ENCODE measurements around the gene NAP1L1. TPM values are rescaled to one million over a fixed set of nuclear protein-coding genes. Genes with fewer than 3 reads are reported as not detected.

NAP1L1 gene
- total and polyA plus RNA-seq, 8 donors = 69.4 to 188 (median 110) TPM

- H3K27ac ChIP-seq = no peak overlapping the region
- H3K27me3 ChIP-seq = no peaks in the 10 kb centered on the region
- intact Hi-C loops (cut with DNase I) = no loop called here
- 76 to 88% methylated on average over 3 of the region's 3 CpGs for WGBS, 2 donors
- peaks cover 0 to 5% (median 0%) of the 10 kb centered on the region in 3 donors for H3K4me1 ChIP-seq
- no peak for DNase-seq
- H3K9me3 ChIP-seq = no peaks in the 10 kb centered on the region
- TF ChIP-seq, protein P1, sequence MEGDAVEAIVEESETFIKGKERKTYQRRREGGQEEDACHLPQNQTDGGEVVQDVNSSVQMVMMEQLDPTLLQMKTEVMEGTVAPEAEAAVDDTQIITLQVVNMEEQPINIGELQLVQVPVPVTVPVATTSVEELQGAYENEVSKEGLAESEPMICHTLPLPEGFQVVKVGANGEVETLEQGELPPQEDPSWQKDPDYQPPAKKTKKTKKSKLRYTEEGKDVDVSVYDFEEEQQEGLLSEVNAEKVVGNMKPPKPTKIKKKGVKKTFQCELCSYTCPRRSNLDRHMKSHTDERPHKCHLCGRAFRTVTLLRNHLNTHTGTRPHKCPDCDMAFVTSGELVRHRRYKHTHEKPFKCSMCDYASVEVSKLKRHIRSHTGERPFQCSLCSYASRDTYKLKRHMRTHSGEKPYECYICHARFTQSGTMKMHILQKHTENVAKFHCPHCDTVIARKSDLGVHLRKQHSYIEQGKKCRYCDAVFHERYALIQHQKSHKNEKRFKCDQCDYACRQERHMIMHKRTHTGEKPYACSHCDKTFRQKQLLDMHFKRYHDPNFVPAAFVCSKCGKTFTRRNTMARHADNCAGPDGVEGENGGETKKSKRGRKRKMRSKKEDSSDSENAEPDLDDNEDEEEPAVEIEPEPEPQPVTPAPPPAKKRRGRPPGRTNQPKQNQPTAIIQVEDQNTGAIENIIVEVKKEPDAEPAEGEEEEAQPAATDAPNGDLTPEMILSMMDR (IDR thresholded peaks at IDR 0.05) = no peak
- ATAC-seq = no peak
- FAIRE-seq = no peak
- no peaks in the 10 kb centered on the region for H3K36me3 ChIP-seq
- H3K4me3 ChIP-seq = no peak overlapping the region
Measured at GRCh38 chr12:75997658-75998057, 86.8 kb downstream of the NAP1L1 start.

DNA sequence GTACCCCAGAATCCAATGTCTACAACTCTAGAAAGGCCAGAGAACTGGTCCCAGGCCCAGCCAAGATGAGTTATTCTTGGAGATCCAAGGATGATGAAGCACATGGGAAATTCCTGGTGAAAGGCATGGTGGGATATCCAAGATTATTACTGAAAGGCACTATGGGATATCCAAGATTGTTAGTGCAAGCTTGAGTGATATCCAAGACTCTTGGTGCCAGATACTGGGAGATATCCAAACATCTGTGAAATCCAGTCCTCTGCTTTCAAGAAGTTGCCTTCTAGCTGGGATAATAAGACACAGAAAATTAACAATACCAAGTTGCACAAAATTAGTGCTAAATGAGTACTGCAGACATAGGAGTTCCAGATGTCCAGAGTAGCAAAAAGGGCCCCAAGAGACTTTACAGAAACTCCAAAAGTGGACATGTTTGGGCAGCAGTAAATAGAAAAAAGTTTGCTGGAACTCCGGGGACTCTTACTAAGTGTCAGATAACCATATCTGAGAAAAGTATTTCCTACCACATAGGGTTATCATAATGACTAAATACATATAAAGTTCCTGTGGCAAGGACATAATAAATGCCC is 87.5 kb downstream of the NAP1L1 start:
- intact Hi-C loops (cut with DNase I) = no loop called here
- H3K9me3 ChIP-seq = no peaks in the 10 kb centered on the region
- H3K4me1 ChIP-seq = peaks cover 0 to 5% (median 0%) of the 10 kb centered on the region in 3 donors
- H3K36me3 ChIP-seq = no peaks in the 10 kb centered on the region
- 10 to 26% methylated on average over 1 of the region's 1 CpG for WGBS, 2 donors
- H3K27ac ChIP-seq = no peak overlapping the region
- H3K27me3 ChIP-seq = no peaks in the 10 kb centered on the region
- TF ChIP-seq, protein P1 (IDR thresholded peaks at IDR 0.05) = no peak
- ATAC-seq (no peak), FAIRE-seq (no peak), DNase-seq (no peak)
- H3K4me3 ChIP-seq = no peak overlapping the region

- ATAC-seq = no peak
- TF ChIP-seq, protein P1 (IDR thresholded peaks at IDR 0.05) = no peak
- no peaks in the 10 kb centered on the region for H3K27me3 ChIP-seq
- FAIRE-seq = no peak
- H3K9me3 ChIP-seq = no peaks in the 10 kb centered on the region
- DNase-seq = no peak
- H3K36me3 ChIP-seq = no peaks in the 10 kb centered on the region
- H3K4me1 ChIP-seq = peaks cover 0 to 5% (median 5%) of the 10 kb centered on the region in 3 donors
- H3K27ac ChIP-seq = no peak overlapping the region
- intact Hi-C loops (cut with DNase I) = no loop called here
- H3K4me3 ChIP-seq = no peak overlapping the region
Measured at GRCh38 chr12:75995691-75996090, 88.8 kb downstream of the NAP1L1 start.

DNA sequence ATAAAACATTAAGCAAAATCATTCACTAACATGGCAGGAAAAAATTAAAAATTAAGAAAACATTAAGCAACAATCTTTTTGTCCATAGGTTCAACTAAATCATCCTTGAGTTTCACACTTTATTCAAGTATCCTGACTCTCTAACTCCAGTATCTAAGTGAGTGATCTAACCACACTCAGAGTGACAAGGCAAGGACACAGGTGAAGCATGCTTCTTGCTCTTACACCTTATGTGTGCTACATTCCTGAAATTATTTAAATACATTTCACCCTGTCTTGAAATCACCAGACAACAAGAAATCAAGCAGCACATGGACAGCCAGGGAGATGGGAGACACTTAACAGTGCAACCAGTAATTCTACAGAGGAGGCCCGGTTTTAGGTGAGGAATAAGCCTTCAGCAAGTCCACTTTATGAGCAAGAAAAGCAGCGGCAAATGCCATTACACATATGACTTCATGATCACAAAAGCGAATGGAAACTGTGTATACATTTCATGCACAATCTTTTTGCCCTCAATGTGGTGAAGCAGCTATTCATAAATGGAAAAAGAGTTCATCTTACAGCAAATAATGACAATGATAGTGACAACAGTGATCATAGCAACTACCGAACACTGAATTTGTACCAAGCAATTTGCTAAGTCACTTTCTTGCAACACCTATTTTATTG is 90.3 kb downstream of the NAP1L1 start:
- TF ChIP-seq, protein P1 (IDR thresholded peaks at IDR 0.05) = no peak

DNA sequence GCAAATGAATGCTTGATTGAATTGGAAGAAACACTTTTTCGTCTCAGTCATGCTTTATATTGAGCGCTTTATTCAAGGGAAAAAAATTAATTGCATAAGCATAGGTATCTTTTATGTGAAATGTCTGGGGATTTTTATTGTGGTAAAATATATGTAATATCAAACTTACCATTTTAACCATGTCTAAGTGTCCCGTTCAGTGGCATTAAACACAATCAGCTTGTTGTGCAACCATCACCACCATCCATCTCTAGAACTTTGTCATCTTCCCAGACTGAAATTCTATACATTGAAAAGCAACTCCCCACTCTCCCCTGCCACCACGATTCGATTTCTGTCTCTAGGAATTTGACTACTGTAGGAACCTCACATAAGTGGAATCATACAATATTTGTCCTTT is 92.7 kb downstream of the NAP1L1 start:
- H3K4me3 ChIP-seq = no peak overlapping the region
- FAIRE-seq = no peak
- no peak for DNase-seq
- no peak overlapping the region for H3K27ac ChIP-seq
- WGBS, 2 donors = 68 to 84% methylated on average over 5 of the region's 5 CpGs
- ATAC-seq = no peak
- intact Hi-C loops (cut with DNase I) = no loop called here
- peaks cover 0 to 15% (median 9%) of the 10 kb centered on the region in 3 donors for H3K4me1 ChIP-seq
- no peaks in the 10 kb centered on the region for H3K9me3 ChIP-seq
- no peaks in the 10 kb centered on the region for H3K27me3 ChIP-seq
- H3K36me3 ChIP-seq = no peaks in the 10 kb centered on the region
- TF ChIP-seq, protein P1 (IDR thresholded peaks at IDR 0.05) = no peak

More for the DNA sequence above, 90.3 kb downstream of the NAP1L1 start:
- no peaks in the 10 kb centered on the region for H3K36me3 ChIP-seq
- intact Hi-C loops (cut with DNase I) = no loop called here
- peaks cover 0 to 11% (median 5%) of the 10 kb centered on the region in 3 donors for H3K4me1 ChIP-seq
- no peak overlapping the region for H3K27ac ChIP-seq
- no peaks in the 10 kb centered on the region for H3K27me3 ChIP-seq
- ATAC-seq (no peak), DNase-seq (no peak), FAIRE-seq (no peak)
- H3K4me3 ChIP-seq = no peak overlapping the region
- WGBS, 2 donors = 73 to 82% methylated on average over 4 of the region's 4 CpGs
- H3K9me3 ChIP-seq = no peaks in the 10 kb centered on the region

Data from pancreas (tissue), 10 donors.